Retinal pigment epithelial cell (primary cell): ENCODE measurements around the gene TMEM63B.
"Not testable (repeated sequence)": the region's sequence is repeated elsewhere in the genome, so short reads cannot be mapped to it uniquely, and the experiment has no call there.

ENCODE experiments used
- DNase-seq: peaks from one replicate; pipeline ENCODE4 v3.0.0-alpha.2; 2010; ENCODE audit warnings: low read depth
- H3K4me3 ChIP-seq: 2 replicates; pipeline ENCODE4 v1.5.1; 2011; ENCODE audit warnings: mild to moderate bottlenecking, low read length, control low read depth, moderate library complexity
- TF ChIP-seq, protein P1 (sequence below): conservative IDR thresholded peaks from 2 replicates; pipeline ENCODE4 v1.5.1; 2011; ENCODE audit warnings: low read depth, low read length, control low read depth, inconsistent platforms

TMEM63B gene

DNA sequence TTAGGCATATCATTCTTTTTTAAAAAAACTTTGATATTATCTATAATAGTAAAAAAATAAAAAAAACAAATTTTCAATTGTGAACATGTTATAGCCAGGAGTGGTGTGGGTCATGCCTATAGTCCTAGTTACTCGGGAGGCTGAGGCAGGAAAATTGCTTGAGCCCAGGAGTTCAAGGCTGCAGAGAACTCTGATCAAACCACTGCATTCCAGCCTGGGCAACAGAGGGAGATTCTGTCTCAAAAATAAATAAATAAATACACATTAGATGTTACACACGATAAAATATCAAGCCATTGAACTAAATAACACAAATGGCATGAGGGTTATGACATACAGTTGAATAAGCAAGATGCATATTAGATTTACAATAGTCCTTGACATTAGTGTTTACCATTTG lies 61.5 kb downstream of the TMEM63B start:
- H3K4me3 ChIP-seq, result no peak overlapping the region
- DNase-seq, result no peak
- TF ChIP-seq, protein P1, sequence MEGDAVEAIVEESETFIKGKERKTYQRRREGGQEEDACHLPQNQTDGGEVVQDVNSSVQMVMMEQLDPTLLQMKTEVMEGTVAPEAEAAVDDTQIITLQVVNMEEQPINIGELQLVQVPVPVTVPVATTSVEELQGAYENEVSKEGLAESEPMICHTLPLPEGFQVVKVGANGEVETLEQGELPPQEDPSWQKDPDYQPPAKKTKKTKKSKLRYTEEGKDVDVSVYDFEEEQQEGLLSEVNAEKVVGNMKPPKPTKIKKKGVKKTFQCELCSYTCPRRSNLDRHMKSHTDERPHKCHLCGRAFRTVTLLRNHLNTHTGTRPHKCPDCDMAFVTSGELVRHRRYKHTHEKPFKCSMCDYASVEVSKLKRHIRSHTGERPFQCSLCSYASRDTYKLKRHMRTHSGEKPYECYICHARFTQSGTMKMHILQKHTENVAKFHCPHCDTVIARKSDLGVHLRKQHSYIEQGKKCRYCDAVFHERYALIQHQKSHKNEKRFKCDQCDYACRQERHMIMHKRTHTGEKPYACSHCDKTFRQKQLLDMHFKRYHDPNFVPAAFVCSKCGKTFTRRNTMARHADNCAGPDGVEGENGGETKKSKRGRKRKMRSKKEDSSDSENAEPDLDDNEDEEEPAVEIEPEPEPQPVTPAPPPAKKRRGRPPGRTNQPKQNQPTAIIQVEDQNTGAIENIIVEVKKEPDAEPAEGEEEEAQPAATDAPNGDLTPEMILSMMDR, result no peak

DNA sequence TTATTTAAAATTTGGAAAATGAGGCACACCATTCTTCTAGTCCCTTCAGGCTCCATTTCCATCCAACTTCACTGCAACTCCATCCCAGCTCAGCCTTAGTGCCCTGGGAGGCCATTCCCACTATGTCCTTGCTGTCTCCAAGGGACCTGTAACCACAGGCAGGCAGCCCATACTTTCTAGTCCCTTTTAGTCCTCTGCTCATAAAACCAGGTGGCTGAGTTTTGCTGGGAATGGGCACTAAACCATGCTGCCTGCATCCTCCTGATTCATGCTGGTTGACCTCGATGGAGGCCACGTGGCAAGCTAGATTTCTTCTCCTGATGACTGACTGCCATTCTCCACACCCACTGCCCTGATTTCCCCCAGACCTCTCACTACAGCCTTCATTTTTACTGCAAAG lies 61.9 kb downstream of the TMEM63B start:
- TF ChIP-seq, protein P1, result no peak
- no peak overlapping the region for H3K4me3 ChIP-seq
- no peak for DNase-seq

DNA sequence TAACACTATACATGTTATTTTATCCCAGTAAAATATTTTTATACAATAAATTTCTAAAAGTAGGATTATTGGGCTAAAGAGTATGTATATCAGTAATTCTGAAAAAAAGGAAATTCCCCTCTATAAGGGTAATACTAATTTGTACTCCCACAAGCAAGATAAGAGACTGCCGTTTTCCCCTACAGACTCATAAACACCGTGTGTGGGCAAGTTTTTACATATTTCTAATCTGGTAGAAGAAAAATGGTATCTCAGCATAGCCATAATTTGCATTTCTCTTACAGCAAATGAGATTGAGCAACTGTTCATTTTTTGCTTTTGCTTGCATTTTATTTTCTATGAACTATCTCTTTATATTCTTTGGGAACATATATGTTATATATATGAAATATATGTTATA lies 63.4 kb downstream of the TMEM63B start:
- no peak for DNase-seq
- TF ChIP-seq, protein P1, result no peak
- no peak overlapping the region for H3K4me3 ChIP-seq

DNA sequence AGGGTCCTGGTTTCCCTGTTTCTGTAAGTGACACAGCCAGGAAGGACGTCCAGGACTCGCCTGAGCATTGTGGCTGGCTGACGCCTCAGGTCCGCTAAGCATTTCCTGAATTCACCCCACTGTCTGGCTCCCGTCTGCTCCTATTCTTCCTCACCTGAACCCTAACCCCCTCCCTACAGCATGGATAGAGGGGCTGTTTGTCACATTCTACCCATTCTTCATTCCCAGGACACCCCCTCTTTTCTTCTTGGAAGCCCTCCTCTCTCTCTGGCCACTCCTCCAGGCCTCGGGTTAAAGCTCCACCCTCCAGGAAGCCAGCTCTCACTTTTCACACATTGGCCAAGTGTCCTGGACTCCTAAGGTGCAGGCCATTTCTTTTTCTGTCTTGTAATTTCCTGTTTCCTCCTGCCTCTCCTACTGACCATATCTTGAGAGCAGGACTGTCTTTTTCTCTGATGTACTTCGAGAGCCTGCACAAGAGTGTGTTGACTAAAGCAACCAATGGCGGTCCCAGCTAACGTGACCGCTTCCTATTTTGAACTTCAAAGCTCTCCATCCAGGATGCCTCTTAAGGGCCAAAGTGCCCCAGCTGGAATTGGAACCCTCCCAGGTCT lies 65.2 kb downstream of the TMEM63B start:
- no peak for DNase-seq
- TF ChIP-seq, protein P1, result no peak
- H3K4me3 ChIP-seq, result no peak overlapping the region

GRCh38 chr6:44193307-44193910 lies 66.1 kb downstream of the TMEM63B start:
- TF ChIP-seq, protein P1, result no peak
- no peak overlapping the region for H3K4me3 ChIP-seq
- no peak for DNase-seq

- TF ChIP-seq, protein P1, result no peak
- DNase-seq, result no peak
- H3K4me3 ChIP-seq, result no peak overlapping the region
Measured at GRCh38 chr6:44194326-44194725, 67.0 kb downstream of the TMEM63B start.

DNA sequence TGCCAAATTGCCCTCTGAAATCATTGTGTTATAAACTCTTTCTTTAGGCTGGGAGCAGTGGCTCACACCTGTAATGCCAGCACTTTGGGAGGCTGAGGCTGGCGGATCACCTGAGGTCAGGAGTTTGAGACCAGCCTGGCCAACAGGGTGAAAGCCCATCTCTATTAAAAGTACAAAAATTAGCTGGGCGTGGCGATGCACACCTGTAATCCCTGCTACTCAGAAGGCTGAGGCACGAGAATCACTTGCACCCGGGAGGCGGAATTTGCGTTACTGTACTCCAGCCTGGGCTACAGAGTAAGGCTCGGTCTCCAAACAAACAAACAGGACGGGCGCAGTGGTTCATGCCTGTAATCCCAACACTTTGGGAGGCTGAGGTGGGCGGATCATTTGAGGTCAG lies 69.0 kb downstream of the TMEM63B start:
- H3K4me3 ChIP-seq, DNase-seq: not testable (repeated sequence)
